GM12872 (cell line): Measurements from ENCODE around the gene CDK18.

Experiments
- CTCF ChIP-seq: IDR thresholded peaks from 3 replicates; pipeline ENCODE4 v1.5.1; 2011; ENCODE audit warnings: low read depth, mild to moderate bottlenecking, low read length, moderate library complexity; ENCODE audit not compliant: insufficient read depth

CDK18 gene

GRCh38 chr1:205576011-205576410, 71.5 kb downstream of the CDK18 start:
- TF ChIP-seq CTCF, result no peak

GRCh38 chr1:205576805-205577761, 72.6 kb downstream of the CDK18 start:
- TF ChIP-seq CTCF, result no peak

- no peak for TF ChIP-seq CTCF
These were observed 73.6 kb downstream of the CDK18 start for GRCh38 chr1:205577874-205578658.

GRCh38 chr1:205578780-205579571, 74.5 kb downstream of the CDK18 start:
- TF ChIP-seq CTCF, result no peak

- TF ChIP-seq CTCF, result no peak
These were observed 75.2 kb downstream of the CDK18 start for GRCh38 chr1:205579711-205580110.

- TF ChIP-seq CTCF, result no peak
These were observed 75.9 kb downstream of the CDK18 start for GRCh38 chr1:205580140-205580922.

GRCh38 chr1:205580923-205581180, 76.4 kb downstream of the CDK18 start:
- TF ChIP-seq CTCF, result no peak
